Lower leg skin (tissue), 3 donors: ENCODE results near the gene DAD1.

ENCODE experiments used
- POLR2A ChIP-seq, 2 donors: fragments of 450-650 bp; IDR thresholded peaks; one replicate each; pipeline ENCODE4 v1.6.1; 2016 to 2017; ENCODE audit warnings: antibody characterized with exemption in 2 of 2, mild to moderate bottlenecking in 1 of 2, moderate library complexity in 1 of 2
- TF ChIP-seq, protein P1 (sequence below), 3 donors: fragments of 450-650 bp; IDR thresholded peaks; one replicate each; pipeline ENCODE4 v1.5.1; 2016; ENCODE audit warnings: antibody characterized with exemption in 3 of 3, mild to moderate bottlenecking in 3 of 3, moderate library complexity in 2 of 3

GRCh38 chr14:22563987-22564386 lies 25.0 kb downstream of the DAD1 start:
- no peak for TF ChIP-seq POLR2A (IDR thresholded peaks at IDR 0.05)
- TF ChIP-seq, protein P1, sequence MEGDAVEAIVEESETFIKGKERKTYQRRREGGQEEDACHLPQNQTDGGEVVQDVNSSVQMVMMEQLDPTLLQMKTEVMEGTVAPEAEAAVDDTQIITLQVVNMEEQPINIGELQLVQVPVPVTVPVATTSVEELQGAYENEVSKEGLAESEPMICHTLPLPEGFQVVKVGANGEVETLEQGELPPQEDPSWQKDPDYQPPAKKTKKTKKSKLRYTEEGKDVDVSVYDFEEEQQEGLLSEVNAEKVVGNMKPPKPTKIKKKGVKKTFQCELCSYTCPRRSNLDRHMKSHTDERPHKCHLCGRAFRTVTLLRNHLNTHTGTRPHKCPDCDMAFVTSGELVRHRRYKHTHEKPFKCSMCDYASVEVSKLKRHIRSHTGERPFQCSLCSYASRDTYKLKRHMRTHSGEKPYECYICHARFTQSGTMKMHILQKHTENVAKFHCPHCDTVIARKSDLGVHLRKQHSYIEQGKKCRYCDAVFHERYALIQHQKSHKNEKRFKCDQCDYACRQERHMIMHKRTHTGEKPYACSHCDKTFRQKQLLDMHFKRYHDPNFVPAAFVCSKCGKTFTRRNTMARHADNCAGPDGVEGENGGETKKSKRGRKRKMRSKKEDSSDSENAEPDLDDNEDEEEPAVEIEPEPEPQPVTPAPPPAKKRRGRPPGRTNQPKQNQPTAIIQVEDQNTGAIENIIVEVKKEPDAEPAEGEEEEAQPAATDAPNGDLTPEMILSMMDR (IDR thresholded peaks at IDR 0.05) = no peak
